Common myeloid progenitor, CD34-positive (primary cell): ENCODE data around the gene ZNF536. TPM values are rescaled to one million over a fixed set of nuclear protein-coding genes. Genes with fewer than 3 reads are reported as not detected.

Experiments
- CTCF ChIA-PET: fragments of 350-600 bp; sonication (Branson Sonifier 250); formaldehyde crosslinking; loops from one replicate; lab custom pipeline; 2021; ENCODE audit warnings: antibody characterized with exemption; lab: Charles Lee
- POLR2A ChIA-PET: fragments of 350-600 bp; sonication (Branson Sonifier 250); formaldehyde crosslinking; loops from one replicate; lab custom pipeline; 2021; ENCODE audit warnings: antibody characterized with exemption; lab: Charles Lee
- DNase-seq, 3 donors: peaks; one replicate each; pipeline versions ENCODE4 v3.0.0 to v3.0.0-alpha.2; 2013
- H3K27ac ChIP-seq, 2 experiments: 1 replicate in 1 of 2; 2 replicates in 1 of 2; pipeline ENCODE4 v1.7.0; 2013; ENCODE audit warnings: inconsistent platforms in 2 of 2, low read length in 2 of 2, mild to moderate bottlenecking in 2 of 2, low read depth in 1 of 2, moderate library complexity in 1 of 2; ENCODE audit not compliant: severe bottlenecking in 2 of 2, insufficient read depth in 1 of 2, poor library complexity in 1 of 2
- H3K27me3 ChIP-seq, 5 experiments: replicated peaks in 2 of 5; 1 replicate in 3 of 5; 2 replicates in 2 of 5; pipeline versions ENCODE4 v1.6.1 to v1.7.0; 2013; ENCODE audit warnings: low read length in 4 of 5, mild to moderate bottlenecking in 2 of 5, moderate library complexity in 2 of 5, inconsistent platforms in 1 of 5; ENCODE audit not compliant: insufficient read depth in 5 of 5, control insufficient read depth in 4 of 5
- H3K36me3 ChIP-seq, 4 experiments: 1 replicate in 2 of 4; 2 replicates in 2 of 4; pipeline versions ENCODE4 v1.6.1 to v1.7.0; 2013; ENCODE audit warnings: low read length in 3 of 4, control low read depth in 1 of 4, mild to moderate bottlenecking in 1 of 4; ENCODE audit not compliant: control insufficient read depth in 4 of 4, insufficient read depth in 4 of 4
- H3K4me1 ChIP-seq, 4 experiments: 1 replicate in 3 of 4; 2 replicates in 1 of 4; pipeline versions ENCODE4 v1.6.1 to v1.7.1; 2013; ENCODE audit warnings: low read length in 3 of 4, mild to moderate bottlenecking in 3 of 4, control low read depth in 1 of 4, inconsistent platforms in 1 of 4, moderate library complexity in 1 of 4; ENCODE audit not compliant: control insufficient read depth in 4 of 4, insufficient read depth in 4 of 4; ENCODE audit errors: control extremely low read depth in 1 of 4
- H3K4me3 ChIP-seq, 7 experiments: 1 replicate in 4 of 7; 2 replicates in 3 of 7; pipeline versions ENCODE4 v1.5.1 to v1.7.0; 2013; ENCODE audit warnings: mild to moderate bottlenecking in 7 of 7, low read length in 6 of 7, moderate library complexity in 6 of 7, inconsistent platforms in 2 of 7, low read depth in 2 of 7, control low read depth in 1 of 7; ENCODE audit not compliant: insufficient read depth in 4 of 7, control insufficient read depth in 1 of 7; ENCODE audit errors: extremely low read depth in 1 of 7
- H3K9me3 ChIP-seq, 5 experiments: 1 replicate in 4 of 5; 2 replicates in 1 of 5; pipeline versions ENCODE4 v1.6.1 to v1.7.1; 2013; ENCODE audit warnings: low read length in 4 of 5, mild to moderate bottlenecking in 2 of 5, inconsistent platforms in 1 of 5, low read depth in 1 of 5, moderate library complexity in 1 of 5; ENCODE audit not compliant: control insufficient read depth in 4 of 5, insufficient read depth in 2 of 5; ENCODE audit errors: control extremely low read depth in 1 of 5
- WGBS: methylation state at CpG from one replicate; pipeline ENCODE4 v1.1.5; 2013; ENCODE audit not compliant: insufficient coverage; 5-methylcytosine and 5-hydroxymethylcytosine counted together
- polyA plus RNA-seq: library from polyadenylated mRNA; unstranded; fragments of 120-200 nt; gene quantifications from one replicate; pipeline ENCODE4 v1.2.1, GENCODE V29; 2013

The ZNF536 gene
- not detected for polyA plus RNA-seq

DNA sequence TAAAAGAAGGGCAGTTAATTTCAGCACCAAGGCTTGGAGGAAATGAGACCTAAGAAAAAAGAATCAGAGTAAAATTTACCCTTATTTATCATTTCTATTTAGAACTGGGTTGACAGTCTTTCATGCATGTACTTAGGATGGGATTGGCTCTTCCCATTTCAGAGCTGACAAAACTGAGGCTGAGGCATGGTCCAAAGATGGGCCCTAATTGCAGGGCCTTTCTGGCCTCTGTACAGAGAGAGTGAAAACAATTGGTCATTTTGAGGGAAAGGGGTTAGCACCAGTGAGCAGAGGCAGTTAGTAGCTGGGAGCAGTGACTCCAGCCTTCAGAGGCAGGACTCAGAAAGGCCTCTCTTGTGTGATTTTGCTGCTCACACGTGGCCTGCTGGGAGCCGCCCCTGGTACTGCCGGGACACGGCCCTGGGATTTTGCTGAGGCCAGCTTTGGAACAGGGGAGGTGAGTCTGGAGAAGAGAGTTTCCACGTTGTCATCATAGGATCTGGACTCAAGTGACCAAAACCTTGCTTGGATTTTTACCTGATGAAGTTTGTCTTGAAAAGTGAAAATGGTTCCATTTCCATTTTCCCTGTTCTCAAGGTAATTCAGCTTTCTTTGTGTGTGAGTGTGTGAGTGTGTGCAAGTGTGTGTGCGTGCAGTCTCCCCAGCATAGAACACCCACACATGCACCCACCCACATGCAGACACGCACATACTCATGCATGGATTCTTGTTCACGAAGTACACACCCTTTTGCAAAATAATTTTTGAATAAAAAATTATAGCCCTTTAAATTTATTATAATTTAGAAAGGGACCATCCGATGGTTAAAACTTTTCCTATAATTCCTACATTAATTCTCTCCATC lies at the start of gene ZNF536:
ZNF536 (plus strand) TSS at position 425 of the 865 bp plus-strand sequence. CDS start 71,179 bp downstream, outside the sequence.
- CTCF ChIA-PET = interaction anchor here (0.6 kb wide), 1 partner anchor 102 kb away, joined by 5 read pairs; no protein-coding TSS in a partner anchor
- POLR2A ChIA-PET = no interaction called here
- H3K27me3 ChIP-seq = peaks cover 7 to 54% (median 28%) of the 10 kb centered on the region in 5 experiments
- DNase-seq = no peak
- no peaks in the 10 kb centered on the region for H3K36me3 ChIP-seq
- H3K27ac ChIP-seq = no peak within 1 kb of the TSS
- peaks cover 0 to 15% (median 7%) of the 10 kb centered on the region in 4 experiments for H3K4me1 ChIP-seq
- 83% methylated on average over 5 of the region's 9 CpGs for WGBS
- peaks cover 0 to 5% (median 0%) of the 10 kb centered on the region in 5 experiments for H3K9me3 ChIP-seq
- no peak within 1 kb of the TSS for H3K4me3 ChIP-seq

GRCh38 chr19:30322641-30323320 lies 49.4 kb upstream of the ZNF536 start:
- H3K27me3 ChIP-seq = peaks cover 0 to 6% (median 2%) of the 10 kb centered on the region in 5 experiments
- H3K4me1 ChIP-seq = no peaks in the 10 kb centered on the region
- ChIA-PET POLR2A (no interaction called here), CTCF (no interaction called here)
- no peak for DNase-seq
- H3K4me3 ChIP-seq = no peak overlapping the region
- H3K27ac ChIP-seq = no peak overlapping the region
- H3K9me3 ChIP-seq = no peaks in the 10 kb centered on the region
- no peaks in the 10 kb centered on the region for H3K36me3 ChIP-seq
- WGBS = 78% methylated on average over 5 of the region's 6 CpGs

- Histone ChIP-seq H3K27ac (no peak overlapping the region), H3K9me3 (no peaks in the 10 kb centered on the region), H3K4me3 (no peak overlapping the region), H3K4me1 (no peaks in the 10 kb centered on the region), H3K27me3 (peaks cover 0 to 6% (median 2%) of the 10 kb centered on the region in 5 experiments), H3K36me3 (no peaks in the 10 kb centered on the region)
- POLR2A ChIA-PET = no interaction called here
- CTCF ChIA-PET = no interaction called here
- DNase-seq = no peak
Measured at GRCh38 chr19:30323904-30324303, 48.3 kb upstream of the ZNF536 start.

DNA sequence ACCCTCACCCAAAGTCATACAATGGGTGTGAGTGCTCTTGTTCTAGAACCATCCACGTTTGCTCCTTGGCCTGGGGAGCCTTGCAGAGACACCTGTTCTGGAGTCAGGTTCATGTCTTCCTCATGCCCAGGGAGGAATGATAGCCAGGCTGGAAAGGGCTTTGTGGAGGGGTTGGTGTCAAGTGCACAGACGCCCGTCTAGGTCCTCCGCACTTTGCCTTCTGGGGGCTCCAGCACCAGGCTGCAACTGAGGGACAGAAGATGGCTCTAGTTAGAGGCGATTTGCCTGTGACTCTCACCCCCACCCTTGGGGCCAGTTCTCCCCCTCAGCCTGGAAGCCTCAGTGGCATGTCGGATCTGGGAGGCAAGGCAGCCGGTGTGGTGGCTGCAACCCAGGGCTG lies 47.2 kb upstream of the ZNF536 start:
- Histone ChIP-seq H3K4me1 (no peaks in the 10 kb centered on the region), H3K9me3 (no peaks in the 10 kb centered on the region), H3K27ac (no peak overlapping the region), H3K27me3 (peaks cover 0 to 6% (median 2%) of the 10 kb centered on the region in 5 experiments), H3K4me3 (no peak overlapping the region), H3K36me3 (no peaks in the 10 kb centered on the region)
- WGBS = 98% methylated on average over 7 of the region's 7 CpGs
- DNase-seq = no peak
- CTCF ChIA-PET = no interaction called here
- POLR2A ChIA-PET = no interaction called here

DNA sequence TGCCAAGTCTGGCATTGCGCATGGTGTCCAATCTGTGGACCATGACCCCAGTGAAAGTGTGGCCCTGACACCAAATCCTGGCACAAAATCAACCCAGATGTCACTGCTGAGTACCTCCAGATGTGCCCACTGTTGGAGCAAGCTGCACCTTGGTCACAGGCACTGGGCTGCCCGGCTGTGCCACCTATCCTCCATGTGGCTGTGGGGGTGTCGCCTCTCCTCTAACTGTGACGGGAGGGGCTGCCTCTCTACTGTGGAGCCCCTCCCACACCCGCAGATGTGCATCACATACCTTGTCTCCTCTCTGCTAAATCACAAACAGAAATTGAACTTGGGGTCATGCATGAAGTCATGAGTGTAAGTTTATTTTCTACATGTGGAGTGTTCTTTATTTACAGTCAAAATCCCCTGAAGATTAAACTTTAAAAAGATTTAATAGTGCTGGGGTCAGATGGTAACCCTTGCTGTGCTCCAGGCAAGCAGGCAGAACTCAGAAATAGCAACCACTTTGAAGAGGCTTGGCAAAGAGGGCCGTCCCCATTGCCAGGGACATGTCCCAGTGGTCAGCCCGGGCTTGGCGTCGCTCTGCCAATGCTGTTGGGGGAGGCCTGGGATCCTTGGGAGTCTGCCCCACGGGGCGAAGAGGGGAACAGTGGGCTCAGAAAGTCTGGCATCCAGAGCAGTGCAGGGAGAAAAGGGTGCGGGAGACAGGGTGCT lies 46.4 kb upstream of the ZNF536 start:
- Histone ChIP-seq H3K9me3 (no peaks in the 10 kb centered on the region), H3K27ac (no peak overlapping the region), H3K27me3 (peaks cover 0 to 6% (median 0%) of the 10 kb centered on the region in 5 experiments), H3K4me3 (no peak overlapping the region), H3K36me3 (no peaks in the 10 kb centered on the region), H3K4me1 (no peaks in the 10 kb centered on the region)
- ChIA-PET CTCF (no interaction called here), POLR2A (no interaction called here)
- WGBS = 89% methylated on average over 8 of the region's 12 CpGs
- no peak for DNase-seq

GRCh38 chr19:30326393-30326710 lies 45.8 kb upstream of the ZNF536 start:
- Histone ChIP-seq H3K36me3 (no peaks in the 10 kb centered on the region), H3K27ac (no peak overlapping the region), H3K4me3 (no peak overlapping the region), H3K27me3 (peaks cover 0 to 6% (median 0%) of the 10 kb centered on the region in 5 experiments), H3K9me3 (no peaks in the 10 kb centered on the region), H3K4me1 (no peaks in the 10 kb centered on the region)
- no peak for DNase-seq
- POLR2A ChIA-PET = no interaction called here
- CTCF ChIA-PET = no interaction called here
- 91% methylated on average over 9 of the region's 11 CpGs for WGBS
